BE2C (cell line): ENCODE data around the gene MRPL55.

Source experiments
- DNase-seq: peaks from one replicate; pipeline ENCODE4 v3.0.0-alpha.2; 2020
- H3K27me3 ChIP-seq: fragments of 250-450 bp; sonication (Bioruptor Pico); 2 replicates; pipeline ENCODE4 v1.5.1; 2020; ENCODE audit warnings: mild to moderate bottlenecking
- H3K36me3 ChIP-seq: fragments of 250-450 bp; sonication (Bioruptor Pico); 2 replicates; pipeline ENCODE4 v1.5.1; 2020; ENCODE audit warnings: mild to moderate bottlenecking
- H3K4me1 ChIP-seq: fragments of 250-450 bp; sonication (Bioruptor Pico); 2 replicates; pipeline ENCODE4 v1.5.1; 2020
- H3K4me3 ChIP-seq: 2 replicates; pipeline ENCODE4 v1.5.1; 2011; ENCODE audit warnings: low read depth, low read length
- H3K9me3 ChIP-seq: fragments of 250-450 bp; sonication (Bioruptor Pico); 2 replicates; pipeline ENCODE4 v1.5.1; 2020
- CTCF ChIP-seq: IDR thresholded peaks from 2 replicates; pipeline ENCODE4 v1.5.1; 2012; ENCODE audit warnings: mild to moderate bottlenecking, low read depth, low read length

The MRPL55 gene

GRCh38 chr1:228073857-228074545, 35.1 kb downstream of the MRPL55 start:
- no peaks in the 10 kb centered on the region for H3K27me3 ChIP-seq
- H3K36me3 ChIP-seq: no peaks in the 10 kb centered on the region
- peaks cover 10% of the 10 kb centered on the region; the same call in 1 of the 2 replicates for H3K4me1 ChIP-seq
- H3K4me3 ChIP-seq: no peak overlapping the region
- no peaks in the 10 kb centered on the region for H3K9me3 ChIP-seq
- peak; percentile 61 for DNase-seq
- 0 out of 2 replicates have a peak, but pooled peaks have one; percentile 14 for TF ChIP-seq CTCF

GRCh38 chr1:228073061-228073856, 35.8 kb downstream of the MRPL55 start:
- DNase-seq: no peak
- no peak for TF ChIP-seq CTCF
- Histone ChIP-seq H3K9me3 (no peaks in the 10 kb centered on the region), H3K4me1 (peaks cover 10% of the 10 kb centered on the region; the same call in 1 of the 2 replicates), H3K27me3 (no peaks in the 10 kb centered on the region), H3K36me3 (no peaks in the 10 kb centered on the region), H3K4me3 (no peak overlapping the region)

- no peaks in the 10 kb centered on the region for H3K36me3 ChIP-seq
- no peak for TF ChIP-seq CTCF
- H3K4me1 ChIP-seq: peaks cover 10% of the 10 kb centered on the region; the same call in 1 of the 2 replicates
- no peak overlapping the region for H3K4me3 ChIP-seq
- no peak for DNase-seq
- H3K27me3 ChIP-seq: no peaks in the 10 kb centered on the region
- no peaks in the 10 kb centered on the region for H3K9me3 ChIP-seq
Observed at GRCh38 chr1:228072658-228073043, 36.4 kb downstream of the MRPL55 start.

GRCh38 chr1:228071839-228072657, 37.1 kb downstream of the MRPL55 start:
- Histone ChIP-seq H3K36me3 (no peaks in the 10 kb centered on the region), H3K9me3 (no peaks in the 10 kb centered on the region), H3K4me1 (peaks cover 10% of the 10 kb centered on the region; the same call in 1 of the 2 replicates), H3K27me3 (peaks cover 4% of the 10 kb centered on the region; the same call in 1 of the 2 replicates), H3K4me3 (no peak overlapping the region)
- no peak for DNase-seq
- TF ChIP-seq CTCF: no peak

- Histone ChIP-seq H3K4me3 (no peak overlapping the region), H3K27me3 (peaks cover 6% of the 10 kb centered on the region; the same call in 1 of the 2 replicates)
- no peak for TF ChIP-seq CTCF
Observed at GRCh38 chr1:228070851-228071250, 38.2 kb downstream of the MRPL55 start.

More at GRCh38 chr1:228070851-228071250, 38.2 kb downstream of the MRPL55 start:
- H3K36me3 ChIP-seq: no peaks in the 10 kb centered on the region
- H3K4me1 ChIP-seq: peaks cover 10% of the 10 kb centered on the region; the same call in 1 of the 2 replicates
- DNase-seq: no peak
- H3K9me3 ChIP-seq: no peaks in the 10 kb centered on the region
